T-helper 2 cell treated with Interferon-gamma antibody and Interleukin-4, amounts not matched to agents 100 ng/mL and 5 ng/mL, for 36 hours (primary cell): Measurements from ENCODE around the gene GABRR1. TPM values are rescaled to one million over a fixed set of nuclear protein-coding genes. Genes with fewer than 3 reads are reported as not detected.
"Not testable (repeated sequence)": the region's sequence is repeated elsewhere in the genome, so short reads cannot be mapped to it uniquely, and the experiment has no call there.

Experiments
- intact Hi-C: fragments of 100-400 bp; cut with micrococcal nuclease; formaldehyde crosslinking; loops from one replicate; pipeline ENCODE4 v1.15.1; 2023
- total RNA-seq: library from RNA; stranded (reverse); gene quantifications from 2 replicates; pipeline ENCODE4 v1.2.3, GENCODE V29; 2022

Gene GABRR1
- total RNA-seq = not detected in 2 replicates

DNA sequence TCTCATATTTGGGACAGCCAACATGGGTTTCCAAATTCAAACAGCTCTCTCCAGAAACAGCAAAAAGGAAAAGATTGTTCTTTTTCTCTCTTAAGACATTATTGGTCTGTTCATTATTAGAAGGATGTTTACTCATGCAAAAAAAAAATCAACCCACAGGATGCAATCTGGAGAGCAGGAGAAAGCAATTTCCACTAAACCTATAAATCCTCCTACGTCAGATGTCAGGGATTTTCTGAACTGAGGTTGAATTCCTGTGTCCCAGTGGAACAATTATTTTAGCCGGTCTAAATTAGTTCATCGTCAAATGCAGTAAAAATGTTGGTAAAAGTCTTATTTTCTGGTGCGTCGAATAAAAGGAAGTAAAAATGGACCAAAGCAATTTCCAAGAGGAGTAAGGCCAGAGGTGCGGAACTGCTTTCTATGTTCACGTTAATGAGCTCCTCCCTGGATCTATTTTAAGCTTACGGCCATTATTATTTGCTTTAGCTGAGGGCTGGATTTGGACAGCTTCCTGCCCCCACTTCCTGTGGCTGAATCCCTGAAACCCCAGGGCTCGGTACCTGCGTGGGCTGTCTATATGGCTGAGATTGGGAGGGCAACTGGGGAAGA, at the start of gene GABRR1:
TSS of gene GABRR1 (minus strand) at position 60 of the 612 bp plus-strand sequence. CDS start at position 24, 36 bp downstream.
- intact Hi-C loops = no loop called here

DNA sequence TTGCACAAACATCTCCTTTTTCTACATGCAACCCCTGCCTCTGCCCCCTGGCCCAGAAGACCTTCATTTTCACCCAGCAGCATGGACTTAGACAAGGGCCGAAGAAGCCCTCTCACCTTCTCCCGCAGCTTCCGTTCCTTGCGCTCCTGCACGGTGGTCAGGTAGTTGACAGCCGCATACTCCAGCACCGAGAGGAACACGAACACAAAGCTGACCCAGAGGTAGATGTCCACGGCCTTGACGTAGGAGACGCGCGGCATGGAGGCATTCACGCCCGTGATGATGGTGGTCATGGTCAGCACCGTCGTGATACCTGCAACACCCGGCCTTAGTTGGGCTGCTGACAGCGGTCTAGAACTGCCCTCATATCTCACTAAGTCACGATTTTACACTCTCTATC, 47.1 kb upstream of the GABRR1 start:
- intact Hi-C loops = no loop called here

DNA sequence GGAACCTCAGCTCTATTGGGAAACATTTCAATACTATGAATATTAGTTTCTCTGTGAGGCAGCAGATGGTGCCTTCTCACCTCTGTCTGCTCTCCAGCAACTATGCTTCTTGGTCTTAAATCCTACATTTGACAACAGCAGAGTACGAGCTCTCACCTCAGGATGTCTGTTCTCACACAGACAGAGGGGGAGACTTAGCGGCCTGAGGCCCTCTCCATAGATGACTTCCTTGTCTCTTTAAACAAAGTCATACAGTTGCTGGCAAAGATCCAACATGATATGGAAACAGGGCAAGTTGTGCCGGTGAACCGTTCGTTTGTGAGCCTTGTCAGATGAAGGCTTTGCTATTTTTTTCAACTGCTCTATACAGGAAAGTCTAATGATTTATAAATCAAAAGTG, 43.7 kb upstream of the GABRR1 start:
- intact Hi-C loops = no loop called here

DNA sequence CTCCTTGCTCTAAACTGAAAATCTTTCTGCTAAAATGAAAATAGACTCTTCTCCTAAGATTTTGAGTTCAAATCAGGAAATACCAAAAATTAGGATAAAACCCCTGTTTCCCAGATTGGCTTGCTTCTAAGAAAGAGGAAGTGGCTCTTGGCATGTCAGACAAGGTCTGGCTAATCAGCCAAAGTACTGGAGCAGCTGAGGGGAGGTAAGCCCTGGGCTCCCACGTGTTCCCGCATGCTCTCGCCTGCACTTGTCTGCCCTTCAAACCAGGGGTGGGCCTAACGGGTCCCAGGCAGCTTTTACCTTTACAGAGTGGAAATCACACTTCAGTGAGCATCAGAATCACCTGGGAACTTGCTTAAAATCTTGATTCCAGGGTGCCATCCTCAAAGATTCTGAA, 43.2 kb upstream of the GABRR1 start:
- intact Hi-C loops = no loop called here

DNA sequence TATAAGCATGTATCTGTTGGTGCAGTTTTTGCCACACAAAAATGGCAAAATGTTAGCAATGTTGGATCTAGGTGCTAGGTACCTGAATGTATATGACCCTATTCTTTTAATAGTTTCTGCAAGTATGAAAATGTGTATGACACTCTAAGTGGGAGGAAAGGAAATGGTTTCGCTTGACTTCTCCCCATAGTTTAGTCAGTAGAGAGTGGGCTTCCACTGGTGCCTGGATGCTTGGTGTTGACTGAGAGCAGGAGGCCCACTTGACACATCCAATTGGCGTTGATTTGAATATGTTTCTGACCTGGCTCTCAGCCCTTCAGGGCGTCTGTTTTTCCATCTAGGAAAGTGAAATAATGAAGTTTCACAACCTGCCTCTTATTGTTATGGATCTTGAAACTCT, 41.8 kb upstream of the GABRR1 start:
- intact Hi-C loops = no loop called here

DNA sequence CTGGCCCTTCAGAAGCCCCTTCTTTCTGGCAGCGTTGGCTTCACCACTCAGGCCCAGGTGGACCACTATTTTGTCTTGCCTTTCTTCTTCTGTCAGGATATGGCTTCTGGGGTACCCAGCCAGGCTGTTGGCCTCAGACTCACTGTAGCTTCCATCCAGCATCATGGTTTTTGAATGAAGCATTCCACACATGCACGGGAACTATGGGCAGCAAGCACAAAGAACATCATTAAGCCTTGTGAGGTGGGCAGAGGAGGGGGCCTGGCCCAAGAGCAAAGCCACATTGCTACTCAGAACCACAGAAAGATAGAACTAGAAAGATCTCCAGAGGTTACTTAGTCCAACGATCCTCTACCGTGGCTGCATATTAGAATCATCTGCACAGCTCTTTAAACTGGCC, 40.6 kb upstream of the GABRR1 start:
- intact Hi-C loops = no loop called here

DNA sequence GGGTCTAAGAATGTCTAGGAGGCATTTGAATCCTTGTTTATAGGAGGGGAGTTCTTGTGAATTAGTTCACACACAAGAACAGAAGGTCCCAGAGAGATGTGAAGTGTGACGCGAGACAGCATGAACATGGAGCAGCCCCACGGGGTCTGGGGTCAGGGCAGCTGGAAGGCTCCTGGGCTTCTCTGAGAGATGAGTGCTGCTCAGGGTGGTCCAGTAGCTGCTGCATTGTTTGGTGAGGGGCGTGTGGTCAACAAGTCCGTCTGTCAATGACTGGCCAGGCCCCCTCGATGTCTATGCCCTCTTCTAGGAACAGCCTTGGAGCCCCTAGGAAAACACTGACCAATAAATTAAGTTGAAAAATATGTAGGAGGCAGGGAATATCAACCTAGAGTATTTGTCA, 40.2 kb upstream of the GABRR1 start:
- intact Hi-C loops = no loop called here

DNA sequence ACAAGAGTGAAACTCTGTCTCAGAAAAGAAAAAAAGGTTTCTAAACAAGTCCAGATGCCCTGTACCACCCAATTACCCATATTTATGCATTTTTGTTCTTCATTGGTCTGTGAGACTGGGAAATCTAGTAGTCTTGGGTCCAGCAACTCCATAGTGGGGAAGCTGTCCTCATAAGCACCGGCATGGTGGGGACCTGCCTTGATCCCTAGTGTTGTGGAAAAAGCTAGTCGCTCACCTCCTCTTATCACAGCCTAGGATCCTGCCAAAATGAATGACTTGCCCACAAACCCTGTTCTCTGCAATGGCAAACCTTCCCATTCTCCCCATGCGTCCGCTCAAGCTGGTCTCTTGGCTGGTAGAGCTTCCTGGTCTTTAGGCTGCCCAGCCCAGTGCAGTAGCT, 38.3 kb upstream of the GABRR1 start:
- intact Hi-C loops = no loop called here

DNA sequence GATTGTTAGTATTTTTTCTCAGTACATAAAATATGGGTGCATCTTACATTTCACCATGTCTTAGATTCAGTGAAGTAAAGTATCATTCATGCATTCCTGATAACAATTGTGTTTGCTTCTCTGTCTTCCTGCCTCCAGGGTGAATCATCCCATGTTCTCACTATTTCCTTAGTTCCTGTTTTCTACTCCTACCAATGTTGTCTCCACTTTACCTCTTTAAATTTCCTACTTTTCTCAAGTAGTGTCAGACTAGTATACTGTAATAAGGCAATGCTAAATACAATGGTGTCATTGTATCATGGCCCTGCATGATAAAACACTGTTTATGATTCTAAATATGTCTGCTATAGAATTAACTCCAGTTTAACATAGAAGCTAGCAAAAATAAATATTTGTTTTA, 37.4 kb upstream of the GABRR1 start:
- intact Hi-C loops = no loop called here

DNA sequence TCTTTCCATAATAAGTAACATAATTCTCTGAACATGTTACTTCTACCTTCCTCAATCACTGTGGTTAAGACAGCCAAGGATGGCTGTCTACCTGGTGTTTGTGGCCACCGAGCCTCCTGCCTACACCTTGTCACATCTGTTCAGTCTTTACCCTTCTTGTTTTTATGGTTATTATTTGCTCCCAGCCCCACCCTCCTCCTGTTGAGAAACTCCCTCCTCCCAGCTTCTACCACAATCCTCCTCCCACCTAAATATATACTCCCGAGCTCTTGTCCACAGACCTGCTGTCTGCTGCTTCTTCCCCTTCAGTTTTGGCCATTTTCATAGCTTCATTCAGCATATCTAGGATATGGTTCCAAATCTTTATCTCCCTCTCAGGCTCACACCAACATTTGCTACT, 35.7 kb upstream of the GABRR1 start:
- intact Hi-C loops = no loop called here

DNA sequence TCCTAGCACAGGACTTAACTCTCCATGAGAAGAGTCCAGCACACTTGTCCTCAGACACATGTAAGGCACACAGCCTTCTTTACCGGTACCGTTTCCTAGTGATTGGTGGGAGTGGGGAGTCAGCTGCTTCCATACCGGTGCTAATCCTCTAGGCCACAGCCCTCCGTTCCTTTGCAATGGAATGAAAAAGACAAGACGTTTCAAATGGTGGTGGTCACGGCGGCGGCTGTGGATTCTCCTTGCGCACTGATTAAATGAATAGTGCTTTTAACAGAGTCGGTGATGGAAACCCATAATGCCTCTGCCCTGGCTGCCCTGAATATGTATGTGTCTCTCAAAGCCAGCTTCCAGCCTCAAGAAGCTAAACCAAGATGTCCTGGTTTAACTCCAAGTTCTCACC, 34.8 kb upstream of the GABRR1 start:
- intact Hi-C loops = no loop called here

DNA sequence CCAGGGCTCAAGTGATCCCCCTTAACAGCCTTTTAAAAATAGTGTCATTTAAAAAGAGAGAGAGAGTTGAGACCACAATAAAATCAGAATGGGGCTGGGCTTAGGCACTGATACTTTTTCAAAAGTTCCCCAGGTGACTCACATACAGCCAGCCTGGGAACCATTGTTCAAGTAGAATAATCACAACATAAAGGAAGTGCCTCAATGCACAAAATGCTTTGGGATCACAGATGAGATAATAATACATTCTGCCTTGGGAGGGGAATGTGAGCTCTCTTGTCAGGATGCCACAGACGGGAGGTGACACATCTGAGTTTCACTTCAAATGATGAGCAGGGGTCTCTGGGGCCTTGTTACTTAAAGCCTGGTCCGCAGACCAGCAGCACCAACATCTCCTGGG, 34.0 kb upstream of the GABRR1 start:
- intact Hi-C loops = no loop called here

DNA sequence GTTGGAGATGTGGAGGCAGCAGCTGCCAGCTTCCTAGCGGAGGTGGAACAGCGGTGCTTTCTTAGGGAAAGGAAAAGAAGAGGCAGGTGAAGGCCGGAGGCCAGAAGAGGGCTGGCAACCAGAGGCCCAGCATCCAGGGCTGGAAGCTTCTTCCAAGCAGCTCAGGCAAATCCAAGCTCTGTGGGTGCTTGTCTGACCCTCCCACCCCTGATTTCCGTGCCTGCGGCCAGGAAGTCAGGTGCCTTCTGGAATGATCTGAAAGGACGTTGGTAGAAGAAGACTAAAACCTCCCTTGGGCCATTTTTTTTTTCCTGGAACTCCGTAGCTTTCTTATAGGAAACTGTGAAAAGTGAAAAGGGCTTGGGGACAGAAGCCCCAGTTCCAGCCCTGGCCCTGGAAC, 33.1 kb upstream of the GABRR1 start:
- intact Hi-C loops = no loop called here

DNA sequence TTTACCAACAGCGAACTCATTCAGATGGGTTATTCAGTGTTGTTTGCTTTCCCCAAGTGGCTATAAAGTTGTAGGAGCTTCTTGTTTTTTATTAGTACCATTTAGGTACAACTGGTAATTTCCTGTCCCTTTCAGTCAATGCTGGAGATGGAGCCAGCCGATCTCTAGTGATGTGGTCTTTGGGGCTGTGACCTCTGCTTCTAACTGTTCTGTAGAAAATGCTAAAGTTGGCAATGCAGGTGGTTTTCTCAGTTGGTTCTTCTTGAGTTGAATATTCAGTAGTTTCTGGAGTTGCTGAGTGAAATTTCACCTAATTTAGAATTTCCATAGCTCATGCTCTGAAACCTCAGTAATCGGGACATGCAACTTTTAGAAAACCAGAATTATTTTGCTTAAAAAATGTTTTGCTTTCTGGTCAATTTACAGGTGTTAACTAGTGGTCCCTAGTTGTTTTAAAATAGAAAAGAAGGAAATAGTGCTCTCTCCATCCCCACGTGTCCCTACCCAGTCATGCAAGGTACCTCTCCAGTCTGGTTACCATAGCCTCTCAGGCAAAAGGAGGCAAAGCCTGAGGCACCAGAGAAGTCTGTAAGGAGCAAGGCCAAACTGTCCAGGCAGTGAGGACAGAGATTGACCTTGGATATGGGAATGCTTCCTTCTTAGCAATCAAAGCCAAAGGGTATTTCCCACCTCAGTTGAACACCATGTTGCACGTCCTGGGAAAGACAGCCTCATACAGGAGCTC, 27.3 kb upstream of the GABRR1 start:
- intact Hi-C loops = no loop called here

DNA sequence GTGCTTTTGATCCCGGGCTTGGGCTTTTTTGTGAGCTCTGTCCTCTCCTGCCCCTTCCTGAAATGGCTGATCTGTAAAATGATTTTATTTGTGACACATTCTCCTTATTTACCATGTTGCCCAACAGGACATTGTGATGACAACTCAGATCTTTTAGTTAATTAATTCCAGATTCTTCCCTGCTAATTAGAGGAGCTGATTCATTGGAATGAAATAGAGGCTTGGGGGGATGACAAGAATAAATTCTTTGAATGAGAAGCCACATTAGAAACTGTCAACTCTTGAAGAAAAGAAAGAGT, 26.1 kb upstream of the GABRR1 start:
- intact Hi-C loops = loop anchor here (2.0 kb wide), 1 partner anchor 120 kb away; no protein-coding TSS in a partner anchor

DNA sequence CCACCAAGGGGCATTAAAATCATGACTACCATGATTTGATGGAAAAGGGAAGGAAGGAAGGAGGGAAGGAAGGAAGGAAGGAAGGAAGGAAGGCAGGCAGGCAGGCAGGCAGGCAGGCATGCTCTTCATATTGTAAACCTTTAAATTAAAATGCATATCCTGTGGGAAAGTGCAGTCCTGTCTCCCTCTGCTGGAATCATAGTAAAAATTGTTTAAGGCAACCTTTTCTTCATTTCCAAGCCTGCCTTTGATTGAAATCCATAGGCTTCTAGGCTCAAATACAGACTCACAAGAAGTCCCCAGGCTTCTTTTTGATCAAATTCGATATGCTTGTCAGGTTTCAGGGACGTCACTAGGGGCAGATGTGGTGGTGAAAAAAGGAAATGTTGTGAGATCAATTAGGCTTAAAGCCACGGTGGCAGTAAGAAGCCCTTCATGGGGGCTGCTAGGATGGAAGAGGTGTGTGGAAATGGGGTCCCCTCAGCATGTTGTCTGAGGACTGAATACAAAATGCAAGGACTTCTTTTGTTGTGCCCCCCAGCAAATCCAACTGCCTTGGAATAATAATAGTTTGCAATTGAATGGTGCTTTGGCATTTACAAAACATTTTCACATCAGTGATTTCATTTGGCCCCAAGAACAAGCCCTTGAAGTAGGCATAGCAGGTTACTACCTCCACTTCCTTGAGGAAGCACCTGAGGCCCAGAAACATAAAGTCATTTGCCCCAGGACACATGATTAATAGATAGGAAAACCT, 25.6 kb upstream of the GABRR1 start:
- intact Hi-C loops = loop anchor here (1.0 to 2.0 kb wide), 2 partner anchors 120 to 260 kb away; no protein-coding TSS in a partner anchor

DNA sequence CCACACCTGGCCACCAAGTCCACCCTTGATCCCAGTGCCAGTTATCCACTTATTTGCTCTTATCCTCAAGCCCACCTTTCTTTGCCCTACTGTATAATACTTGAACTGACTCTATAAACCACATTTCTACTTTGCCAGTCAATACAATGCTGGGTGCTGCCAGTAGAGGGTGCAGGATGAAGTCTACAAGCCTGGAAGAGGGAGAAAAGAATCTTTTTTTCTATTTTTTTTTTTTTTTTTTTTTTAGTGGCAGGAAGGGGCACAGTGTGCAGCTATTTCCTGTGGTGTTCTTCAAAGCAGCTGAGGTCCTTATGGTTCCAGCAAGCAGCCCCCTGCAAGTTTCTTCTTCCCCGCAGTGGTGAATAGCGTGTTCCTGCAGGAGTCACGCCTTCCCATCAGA, 22.2 kb upstream of the GABRR1 start:
- intact Hi-C loops = no loop called here

DNA sequence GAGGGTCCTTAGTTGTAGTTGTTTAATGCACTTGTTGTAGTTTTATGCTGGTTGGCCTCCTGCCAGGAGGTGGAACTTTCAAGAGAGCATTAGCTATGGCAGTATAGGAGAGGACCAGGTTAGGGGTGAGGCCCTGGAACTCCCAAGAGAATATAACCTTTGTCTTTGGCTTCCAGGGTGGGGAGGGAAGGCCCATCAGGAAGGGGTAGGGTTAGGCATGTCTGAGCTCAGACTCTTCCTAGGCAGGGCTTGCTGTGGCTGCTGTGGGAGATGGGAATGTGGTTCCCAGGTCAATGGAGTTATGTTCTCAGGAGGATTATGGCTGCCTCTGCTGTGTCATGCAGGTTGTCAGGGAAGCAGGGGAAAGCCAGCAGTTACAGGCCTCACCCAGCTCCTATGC, 20.0 kb upstream of the GABRR1 start:
- intact Hi-C loops = no loop called here

DNA sequence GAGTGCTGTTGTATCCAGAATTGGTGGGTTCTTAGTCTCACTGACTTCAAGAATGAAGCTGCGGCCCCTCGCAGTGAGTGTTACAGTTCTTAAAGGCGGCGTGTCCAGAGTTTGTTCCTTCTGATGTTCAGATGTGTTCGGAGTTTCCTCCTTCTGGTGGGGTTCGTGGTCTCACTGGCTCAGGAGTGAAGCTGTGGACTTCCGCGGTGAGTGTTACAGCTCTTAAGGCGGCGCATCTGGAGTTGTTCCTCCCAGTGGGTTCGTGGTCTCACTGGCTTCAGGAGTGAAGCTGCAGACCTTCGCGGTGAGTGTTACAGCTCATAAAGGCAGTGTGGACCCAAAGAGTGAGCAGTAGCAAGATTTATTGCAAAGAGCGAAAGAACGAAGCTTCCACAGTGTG, 16.4 kb upstream of the GABRR1 start:
- intact Hi-C loops = not testable (repeated sequence)

DNA sequence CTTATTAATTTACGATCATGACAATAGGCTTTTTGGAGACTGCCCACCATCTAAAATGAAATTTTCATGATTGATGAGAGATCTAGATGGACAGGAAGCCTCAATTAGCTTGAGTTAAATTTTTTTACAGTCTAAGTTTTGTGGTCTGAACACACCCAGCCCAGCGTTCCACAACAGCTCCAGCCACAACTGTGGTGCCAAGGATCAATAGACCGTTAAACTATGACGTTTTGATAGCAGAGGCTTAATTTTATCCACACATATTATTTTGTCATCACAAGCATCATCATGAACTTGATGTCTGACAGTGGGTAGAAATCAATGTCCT, 5.5 kb upstream of the GABRR1 start:
- intact Hi-C loops = no loop called here

DNA sequence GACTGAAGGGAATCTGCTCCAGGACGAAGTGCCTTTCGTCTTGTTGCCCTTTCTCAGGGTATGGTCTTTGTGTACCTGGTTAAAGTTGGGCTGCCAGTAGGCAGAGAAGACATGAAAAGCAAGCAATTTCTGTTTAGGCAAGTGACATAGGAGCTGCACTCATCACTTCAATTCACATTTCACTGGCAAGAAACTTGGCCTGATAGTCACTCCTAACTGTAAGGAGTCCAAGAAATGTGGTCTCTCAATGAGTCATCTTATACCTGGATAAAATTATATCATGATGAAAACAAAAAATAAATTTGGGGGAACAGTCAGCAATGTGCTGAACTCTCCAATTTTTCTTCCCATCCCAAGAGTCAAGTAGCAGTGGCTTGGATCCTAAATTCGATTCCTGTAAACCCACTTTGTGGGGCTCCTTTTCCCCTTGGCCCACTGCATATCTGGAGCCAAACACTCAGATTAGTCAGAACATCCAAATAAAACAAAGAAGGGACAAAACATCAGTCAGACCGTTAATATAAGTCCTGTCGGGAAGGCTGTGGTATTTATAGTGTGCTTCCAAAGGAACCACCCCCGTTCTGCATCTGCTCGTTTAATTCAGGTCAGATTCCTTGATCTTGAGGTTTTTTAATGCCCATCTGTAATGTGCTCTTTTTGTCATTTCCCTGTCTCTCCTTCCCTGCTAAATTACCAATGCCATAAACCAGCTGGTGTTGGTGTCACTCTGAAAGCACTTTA, 5.0 kb upstream of the GABRR1 start:
- intact Hi-C loops = no loop called here

DNA sequence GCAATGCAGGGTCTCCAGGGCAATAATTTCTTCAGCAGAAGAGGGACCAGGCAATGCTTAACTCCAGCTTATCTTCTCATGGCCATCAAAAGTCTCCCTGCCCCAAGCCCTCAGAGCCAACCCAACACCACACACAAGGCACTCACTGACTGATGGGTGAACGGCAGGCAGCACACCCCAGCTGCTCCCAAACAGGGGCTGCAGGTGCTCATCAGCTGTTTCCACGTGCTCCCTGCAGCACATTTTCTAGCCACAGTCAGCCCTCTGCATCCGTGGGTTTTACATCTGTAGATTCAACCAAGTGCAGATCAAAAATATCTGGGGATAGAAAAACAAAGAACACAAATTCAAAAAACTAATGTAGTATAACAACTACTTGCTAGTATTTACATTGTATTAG, 4.0 kb upstream of the GABRR1 start:
- intact Hi-C loops = no loop called here
